ENCODE results near the gene DAB2. TPM values are rescaled to one million over a fixed set of nuclear protein-coding genes. Genes with fewer than 3 reads are reported as not detected.

DAB2 gene
- total and polyA plus RNA-seq, 2 donors: 17.7 to 28.1 TPM

DNA sequence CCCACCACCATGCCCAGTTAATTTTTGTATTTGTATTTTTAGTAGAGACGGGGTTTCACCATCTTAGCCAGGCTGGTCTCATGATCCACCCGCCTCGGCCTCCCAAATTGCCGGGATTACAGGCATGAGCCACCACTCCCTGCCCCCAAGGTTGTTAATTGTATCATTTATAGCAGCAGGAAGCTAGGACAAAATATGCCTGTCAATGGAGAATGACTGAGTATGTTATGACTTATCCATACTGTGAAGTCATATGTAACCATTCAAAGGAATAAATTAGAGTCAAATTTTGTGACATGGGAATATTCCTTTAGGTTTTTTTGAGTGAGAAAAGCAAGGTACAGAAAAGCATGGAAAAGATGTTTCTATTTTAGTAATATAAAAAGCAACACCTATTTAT is 3.9 kb upstream of the DAB2 start:
- 97% methylated on average over 4 of the region's 4 CpGs for WGBS
- Histone ChIP-seq H3K36me3 (ENCODE audit: control insufficient read depth in 2 of 2, insufficient read depth in 2 of 2, low read length in 1 of 2) (no peaks in the 10 kb centered on the region), H3K27me3 (ENCODE audit: control insufficient read depth in 2 of 2, insufficient read depth in 1 of 2, low read length in 1 of 2) (peaks cover 0 to 14% of the 10 kb centered on the region in 2 donors), H3K4me1 (ENCODE audit: control insufficient read depth in 2 of 2, insufficient read depth in 2 of 2, low read length in 2 of 2) (peaks cover 4 to 8% of the 10 kb centered on the region in 2 donors), H3K9me3 (ENCODE audit: control insufficient read depth in 2 of 2, insufficient read depth in 1 of 2, low read length in 1 of 2) (no peaks in the 10 kb centered on the region), H3K4me3 (ENCODE audit: low read length in 2 of 2) (no peak overlapping the region), H3K27ac (ENCODE audit: low read depth in 1 of 2, low read length in 1 of 2) (no peak overlapping the region)
- DNase-seq (ENCODE audit: low read depth in 6 of 9, low spot score in 9 of 9): no peak

DNA sequence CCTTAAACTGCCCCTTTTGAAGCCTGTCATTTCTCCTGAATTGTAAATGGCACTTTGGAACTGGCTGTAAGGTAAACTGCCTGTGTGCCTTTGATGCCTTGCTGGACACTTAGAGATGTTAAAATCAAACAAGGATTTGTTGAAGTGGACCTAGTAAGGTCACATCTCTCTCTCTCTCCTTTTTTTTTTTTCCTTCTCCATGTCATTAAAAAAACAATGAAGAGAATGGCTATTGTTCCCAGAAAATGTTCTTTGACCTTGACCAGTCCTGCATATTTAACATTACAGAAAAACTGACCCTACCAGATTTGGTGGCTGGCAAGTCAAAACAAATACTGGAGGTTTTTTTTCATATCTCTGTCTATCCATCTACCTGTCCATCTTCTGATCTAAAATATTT is 2.9 kb upstream of the DAB2 start:
- Histone ChIP-seq H3K36me3 (ENCODE audit: control insufficient read depth in 2 of 2, insufficient read depth in 2 of 2, low read length in 1 of 2) (no peaks in the 10 kb centered on the region), H3K9me3 (ENCODE audit: control insufficient read depth in 2 of 2, insufficient read depth in 1 of 2, low read length in 1 of 2) (no peaks in the 10 kb centered on the region), H3K27me3 (ENCODE audit: control insufficient read depth in 2 of 2, insufficient read depth in 1 of 2, low read length in 1 of 2) (peaks cover 0 to 14% of the 10 kb centered on the region in 2 donors), H3K4me1 (ENCODE audit: control insufficient read depth in 2 of 2, insufficient read depth in 2 of 2, low read length in 2 of 2) (peaks cover 4 to 8% of the 10 kb centered on the region in 2 donors), H3K4me3 (ENCODE audit: low read length in 2 of 2) (no peak overlapping the region), H3K27ac (ENCODE audit: low read depth in 1 of 2, low read length in 1 of 2) (no peak overlapping the region)
- no peak for DNase-seq (ENCODE audit: low read depth in 6 of 9, low spot score in 9 of 9)

GRCh38 chr5:39427229-39427628 is 2.4 kb upstream of the DAB2 start:
- 98% methylated on average over 3 of the region's 3 CpGs for WGBS
- Histone ChIP-seq H3K36me3 (ENCODE audit: control insufficient read depth in 2 of 2, insufficient read depth in 2 of 2, low read length in 1 of 2) (no peaks in the 10 kb centered on the region), H3K4me1 (ENCODE audit: control insufficient read depth in 2 of 2, insufficient read depth in 2 of 2, low read length in 2 of 2) (peaks cover 7 to 8% of the 10 kb centered on the region in 2 donors), H3K4me3 (ENCODE audit: low read length in 2 of 2) (no peak overlapping the region), H3K27me3 (ENCODE audit: control insufficient read depth in 2 of 2, insufficient read depth in 1 of 2, low read length in 1 of 2) (peaks cover 0 to 14% of the 10 kb centered on the region in 2 donors), H3K9me3 (ENCODE audit: control insufficient read depth in 2 of 2, insufficient read depth in 1 of 2, low read length in 1 of 2) (no peaks in the 10 kb centered on the region), H3K27ac (ENCODE audit: low read depth in 1 of 2, low read length in 1 of 2) (no peak overlapping the region)
- DNase-seq (ENCODE audit: low read depth in 6 of 9, low spot score in 9 of 9): no peak

GRCh38 chr5:39426746-39427105 is 1.9 kb upstream of the DAB2 start:
- H3K9me3 ChIP-seq (ENCODE audit: control insufficient read depth in 2 of 2, insufficient read depth in 1 of 2, low read length in 1 of 2): no peaks in the 10 kb centered on the region
- H3K36me3 ChIP-seq (ENCODE audit: control insufficient read depth in 2 of 2, insufficient read depth in 2 of 2, low read length in 1 of 2): no peaks in the 10 kb centered on the region
- peaks cover 0 to 14% of the 10 kb centered on the region in 2 donors for H3K27me3 ChIP-seq (ENCODE audit: control insufficient read depth in 2 of 2, insufficient read depth in 1 of 2, low read length in 1 of 2)
- H3K4me1 ChIP-seq (ENCODE audit: control insufficient read depth in 2 of 2, insufficient read depth in 2 of 2, low read length in 2 of 2): peaks cover 7 to 8% of the 10 kb centered on the region in 2 donors
- no peak for DNase-seq (ENCODE audit: low read depth in 6 of 9, low spot score in 9 of 9)
- peak overlapping the region in 1 of 2 donors; percentile 63 for H3K27ac ChIP-seq (ENCODE audit: low read depth in 1 of 2, low read length in 1 of 2)
- no peak overlapping the region for H3K4me3 ChIP-seq (ENCODE audit: low read length in 2 of 2)
- 87% methylated on average over 3 of the region's 3 CpGs for WGBS

- Histone ChIP-seq H3K9me3 (ENCODE audit: control insufficient read depth in 2 of 2, insufficient read depth in 1 of 2, low read length in 1 of 2) (no peaks in the 10 kb centered on the region), H3K27ac (ENCODE audit: low read depth in 1 of 2, low read length in 1 of 2) (peak overlapping the region in 1 of 2 donors; percentile 72), H3K4me1 (ENCODE audit: control insufficient read depth in 2 of 2, insufficient read depth in 2 of 2, low read length in 2 of 2) (peaks cover 8 to 10% of the 10 kb centered on the region in 2 donors), H3K27me3 (ENCODE audit: control insufficient read depth in 2 of 2, insufficient read depth in 1 of 2, low read length in 1 of 2) (peaks cover 0 to 14% of the 10 kb centered on the region in 2 donors), H3K4me3 (ENCODE audit: low read length in 2 of 2) (no peak overlapping the region), H3K36me3 (ENCODE audit: control insufficient read depth in 2 of 2, insufficient read depth in 2 of 2, low read length in 1 of 2) (no peaks in the 10 kb centered on the region)
- DNase-seq (ENCODE audit: low read depth in 6 of 9, low spot score in 9 of 9): peak in 4 of 9 donors; percentile 28 to 65 (median 46)
- 71% methylated on average over 7 of the region's 7 CpGs for WGBS
Observed at GRCh38 chr5:39426051-39426745, 1.4 kb upstream of the DAB2 start.

DNA sequence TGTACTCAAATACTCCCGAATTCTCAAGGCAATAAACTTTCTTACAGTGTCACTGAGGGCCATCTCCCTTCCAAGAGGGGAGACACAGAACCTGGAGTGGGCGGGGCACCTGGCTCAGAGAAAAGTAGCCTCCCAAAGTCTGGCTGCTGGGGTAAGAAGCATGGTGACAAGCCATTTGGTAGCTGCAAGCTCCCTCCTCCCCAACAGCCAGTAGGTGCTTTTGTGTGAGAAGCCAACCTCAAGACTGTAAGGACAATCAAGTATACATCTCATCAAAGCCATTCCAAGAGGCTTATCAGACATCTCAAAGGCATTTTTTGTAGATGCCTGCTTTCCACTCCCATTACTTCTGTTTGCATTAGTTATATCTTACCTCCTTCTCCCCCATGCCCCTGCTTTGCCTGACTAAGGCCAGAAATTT is 1.4 kb downstream of the DAB2 start:
- peak in 2 of 9 donors; percentile 11 to 26 for DNase-seq (ENCODE audit: low read depth in 6 of 9, low spot score in 9 of 9)
- no peaks in the 10 kb centered on the region for H3K9me3 ChIP-seq (ENCODE audit: control insufficient read depth in 2 of 2, insufficient read depth in 1 of 2, low read length in 1 of 2)
- H3K36me3 ChIP-seq (ENCODE audit: control insufficient read depth in 2 of 2, insufficient read depth in 2 of 2, low read length in 1 of 2): no peaks in the 10 kb centered on the region
- WGBS: 76% methylated on average over 2 of the region's 2 CpGs
- peak overlapping the region; percentile 60 to 66 for H3K4me3 ChIP-seq (ENCODE audit: low read length in 2 of 2)
- H3K27ac ChIP-seq (ENCODE audit: low read depth in 1 of 2, low read length in 1 of 2): no peak overlapping the region
- peaks cover 0 to 14% of the 10 kb centered on the region in 2 donors for H3K27me3 ChIP-seq (ENCODE audit: control insufficient read depth in 2 of 2, insufficient read depth in 1 of 2, low read length in 1 of 2)
- peaks cover 10 to 12% of the 10 kb centered on the region in 2 donors for H3K4me1 ChIP-seq (ENCODE audit: control insufficient read depth in 2 of 2, insufficient read depth in 2 of 2, low read length in 2 of 2)

DNA sequence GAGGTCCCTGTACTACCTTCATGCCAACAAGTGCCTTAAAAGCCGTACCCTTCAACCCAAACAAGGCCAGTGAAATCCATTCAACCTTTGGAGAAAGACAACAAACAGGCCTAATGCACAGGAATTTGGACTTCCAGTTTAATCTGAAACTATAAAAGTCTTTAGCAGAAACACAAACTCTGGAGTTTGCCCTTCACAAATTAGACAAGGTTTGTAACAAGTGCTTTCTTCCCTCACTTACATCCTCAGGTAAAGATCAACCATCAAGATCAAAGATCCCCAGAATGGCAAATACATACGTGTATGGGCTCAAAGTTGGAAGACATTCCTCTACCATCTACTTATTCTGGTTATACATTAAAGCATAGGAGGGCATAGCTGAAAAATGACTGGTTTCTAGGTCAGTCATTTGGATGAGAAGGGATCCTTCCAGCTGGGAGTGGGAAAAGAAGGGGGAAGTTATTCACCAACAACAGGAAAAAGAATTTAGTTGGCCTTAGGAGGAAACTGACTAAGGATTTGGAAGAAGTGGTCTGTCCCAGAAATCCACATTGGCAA is 2.0 kb downstream of the DAB2 start:
- H3K9me3 ChIP-seq (ENCODE audit: control insufficient read depth in 2 of 2, insufficient read depth in 1 of 2, low read length in 1 of 2): no peaks in the 10 kb centered on the region
- H3K4me1 ChIP-seq (ENCODE audit: control insufficient read depth in 2 of 2, insufficient read depth in 2 of 2, low read length in 2 of 2): peaks cover 10 to 12% of the 10 kb centered on the region in 2 donors
- 93% methylated on average over 2 of the region's 2 CpGs for WGBS
- H3K36me3 ChIP-seq (ENCODE audit: control insufficient read depth in 2 of 2, insufficient read depth in 2 of 2, low read length in 1 of 2): no peaks in the 10 kb centered on the region
- no peak overlapping the region for H3K4me3 ChIP-seq (ENCODE audit: low read length in 2 of 2)
- peaks cover 0 to 14% of the 10 kb centered on the region in 2 donors for H3K27me3 ChIP-seq (ENCODE audit: control insufficient read depth in 2 of 2, insufficient read depth in 1 of 2, low read length in 1 of 2)
- DNase-seq (ENCODE audit: low read depth in 6 of 9, low spot score in 9 of 9): peak in 1 of 9 donors; percentile 10
- peak overlapping the region in 1 of 2 donors; percentile 25 for H3K27ac ChIP-seq (ENCODE audit: low read depth in 1 of 2, low read length in 1 of 2)

GRCh38 chr5:39422036-39422606 is 2.7 kb downstream of the DAB2 start:
- WGBS: 93% methylated on average over 3 of the region's 3 CpGs
- H3K4me3 ChIP-seq (ENCODE audit: low read length in 2 of 2): no peak overlapping the region
- H3K4me1 ChIP-seq (ENCODE audit: control insufficient read depth in 2 of 2, insufficient read depth in 2 of 2, low read length in 2 of 2): peaks cover 10 to 12% of the 10 kb centered on the region in 2 donors
- H3K27me3 ChIP-seq (ENCODE audit: control insufficient read depth in 2 of 2, insufficient read depth in 1 of 2, low read length in 1 of 2): peaks cover 0 to 14% of the 10 kb centered on the region in 2 donors
- no peaks in the 10 kb centered on the region for H3K36me3 ChIP-seq (ENCODE audit: control insufficient read depth in 2 of 2, insufficient read depth in 2 of 2, low read length in 1 of 2)
- DNase-seq (ENCODE audit: low read depth in 6 of 9, low spot score in 9 of 9): peak in 1 of 9 donors; percentile 7
- H3K27ac ChIP-seq (ENCODE audit: low read depth in 1 of 2, low read length in 1 of 2): no peak overlapping the region
- no peaks in the 10 kb centered on the region for H3K9me3 ChIP-seq (ENCODE audit: control insufficient read depth in 2 of 2, insufficient read depth in 1 of 2, low read length in 1 of 2)

GRCh38 chr5:39420482-39421145 is 4.2 kb downstream of the DAB2 start:
- 70% methylated on average over 6 of the region's 6 CpGs for WGBS
- Histone ChIP-seq H3K27ac (ENCODE audit: low read depth in 1 of 2, low read length in 1 of 2) (no peak overlapping the region), H3K4me1 (ENCODE audit: control insufficient read depth in 2 of 2, insufficient read depth in 2 of 2, low read length in 2 of 2) (peaks cover 7 to 10% of the 10 kb centered on the region in 2 donors), H3K4me3 (ENCODE audit: low read length in 2 of 2) (no peak overlapping the region), H3K36me3 (ENCODE audit: control insufficient read depth in 2 of 2, insufficient read depth in 2 of 2, low read length in 1 of 2) (no peaks in the 10 kb centered on the region), H3K27me3 (ENCODE audit: control insufficient read depth in 2 of 2, insufficient read depth in 1 of 2, low read length in 1 of 2) (peaks cover 0 to 14% of the 10 kb centered on the region in 2 donors), H3K9me3 (ENCODE audit: control insufficient read depth in 2 of 2, insufficient read depth in 1 of 2, low read length in 1 of 2) (no peaks in the 10 kb centered on the region)
- DNase-seq (ENCODE audit: low read depth in 6 of 9, low spot score in 9 of 9): no peak

All from thymus (tissue), 11 donors.